C4-2B (cell line): ENCODE results near the gene S1PR4.
A peak's percentile ranks its signal among the peaks of the same experiment; 100 is the strongest.
"Not testable (repeated sequence)": the region's sequence is repeated elsewhere in the genome, so short reads cannot be mapped to it uniquely, and the experiment has no call there.

Experiments
- H3K27ac ChIP-seq: fragments of 450-650 bp; 2 replicates; pipeline ENCODE4 v1.5.1; 2017
- CTCF ChIP-seq: fragments of 450-650 bp; conservative IDR thresholded peaks from 2 replicates; pipeline ENCODE4 v1.5.1; 2017; ENCODE audit warnings: mild to moderate bottlenecking
- ZFX ChIP-seq: fragments of 450-650 bp; IDR thresholded peaks from 2 replicates; pipeline ENCODE4 v1.6.1; 2017

The S1PR4 gene

GRCh38 chr19:3162418-3163229 is 15.9 kb upstream of the S1PR4 start:
- no peak for TF ChIP-seq CTCF
- TF ChIP-seq ZFX, result no peak
- H3K27ac ChIP-seq, result no peak overlapping the region

- H3K27ac ChIP-seq, result no peak overlapping the region
- TF ChIP-seq CTCF (peak; percentile 97), ZFX (no peak)
Measured at GRCh38 chr19:3163230-3163886, 15.2 kb upstream of the S1PR4 start.

GRCh38 chr19:3163943-3164342 is 14.6 kb upstream of the S1PR4 start:
- no peak for TF ChIP-seq ZFX
- no peak for TF ChIP-seq CTCF
- H3K27ac ChIP-seq, result no peak overlapping the region

GRCh38 chr19:3167533-3168272 is 10.9 kb upstream of the S1PR4 start:
- H3K27ac ChIP-seq, result no peak overlapping the region
- TF ChIP-seq ZFX (no peak), CTCF (no peak)

GRCh38 chr19:3171894-3172672 is 6.5 kb upstream of the S1PR4 start:
- no peak for TF ChIP-seq ZFX
- no peak for TF ChIP-seq CTCF
- H3K27ac ChIP-seq, result no peak overlapping the region

- H3K27ac ChIP-seq, result not testable (repeated sequence)
Measured at GRCh38 chr19:3172673-3173000, 5.9 kb upstream of the S1PR4 start.
